Pancreas (tissue), 10 donors: ENCODE measurements around the gene LRCOL1. TPM values are rescaled to one million over a fixed set of nuclear protein-coding genes. Genes with fewer than 3 reads are reported as not detected.

ENCODE experiments used
- ATAC-seq, 4 donors: fragments of 200-7000 bp; cut with Tn5 transposase; one replicate each; pipeline versions ENCODE4 v1.8.0 to v1.9.1; 2020; ENCODE audit warnings: mild to moderate bottlenecking in 4 of 4, moderate library complexity in 4 of 4
- DNase-seq, 6 donors: peaks; one replicate each; pipeline ENCODE4 v3.0.0-alpha.2; 2020
- FAIRE-seq: peaks from 2 replicates; lab custom pipeline; 2012; peaks lifted over from hg19 to GRCh38; lab: Jason Lieb, UNC
- H3K27ac ChIP-seq, 4 donors: fragments of 200-600 bp; sonication (generic); 1 replicate in 3 of 4; 2 replicates in 1 of 4; pipeline versions ENCODE4 v1.5.0 to v1.8.0; 2020
- H3K27me3 ChIP-seq, 4 donors: fragments of 200-600 bp; one replicate each; pipeline ENCODE4 v1.8.0; 2021
- H3K36me3 ChIP-seq, 3 donors: fragments of 200-600 bp; sonication (generic) in 1 of 3; one replicate each; pipeline versions ENCODE4 v1.5.0 to v1.8.0; 2020 to 2021
- H3K4me1 ChIP-seq, 3 donors: fragments of 200-600 bp; one replicate each; pipeline ENCODE4 v1.8.0; 2021
- H3K4me3 ChIP-seq, 4 donors: fragments of 200-600 bp; sonication (generic) in 2 of 4; one replicate each; pipeline versions ENCODE4 v1.5.0 to v1.8.0; 2020 to 2021
- H3K9me3 ChIP-seq, 4 donors: fragments of 200-600 bp; one replicate each; pipeline ENCODE4 v1.8.0; 2021
- WGBS, 2 donors: extraction: QIAGEN DNeasy Blood & Tissue Kit; methylation state at CpG; one replicate each; pipeline ENCODE4 v1.1.7; 2013; 5-methylcytosine and 5-hydroxymethylcytosine counted together
- intact Hi-C, 3 donors: fragments of 100-400 bp; cut with DNase I; formaldehyde crosslinking; loops; one replicate each; pipeline versions ENCODE4 v1.11.1 to v1.14.2; 2022
- polyA plus RNA-seq, 2 donors: library from polyadenylated mRNA; stranded (reverse); fragments of 200-250 nt; gene quantifications; one replicate each; pipeline ENCODE4 v1.2.3, GENCODE V29; 2013
- total RNA-seq, 6 donors: library from RNA; stranded (reverse); fragmentation: NEBNext Ultra II Directional in 4 of 6; extraction: Animal tissue kit (Norgen Biotek cat#: 25700) in 4 of 6; gene quantifications; one replicate each; pipeline versions ENCODE4 v1.2.1 to v1.2.4, GENCODE V29; 2021 to 2023
- TF ChIP-seq, protein P1 (sequence below), 4 donors: fragments of 200-600 bp; sonication (generic) in 3 of 4; IDR thresholded peaks; one replicate each; pipeline versions ENCODE4 v1.5.0 to v1.8.0; 2021; ENCODE audit warnings: antibody characterized with exemption in 4 of 4
- donor health status: healthy with polysubstance abuse.
- donor health status: DM: no; HTN: no; CAD: no; lungs with moderate emphysema.
- donor health status: DM: no; HTN: no; CAD: no.
- donor health status: control.
- donor health status: control.
- donor health status: Bipolar disorder and iron deficiency.
- donor health status: DM: yes; HTN: yes; CAD: no.
- donor health status: DM: no; HTN: no; CAD: no.
- donor health status: DM: no; HTN: no; CAD: no.
- donor health status: DM: yes; HTN: yes; CAD: no.

The LRCOL1 gene
- total and polyA plus RNA-seq, 8 donors = 0.21 TPM; not detected in 7

DNA sequence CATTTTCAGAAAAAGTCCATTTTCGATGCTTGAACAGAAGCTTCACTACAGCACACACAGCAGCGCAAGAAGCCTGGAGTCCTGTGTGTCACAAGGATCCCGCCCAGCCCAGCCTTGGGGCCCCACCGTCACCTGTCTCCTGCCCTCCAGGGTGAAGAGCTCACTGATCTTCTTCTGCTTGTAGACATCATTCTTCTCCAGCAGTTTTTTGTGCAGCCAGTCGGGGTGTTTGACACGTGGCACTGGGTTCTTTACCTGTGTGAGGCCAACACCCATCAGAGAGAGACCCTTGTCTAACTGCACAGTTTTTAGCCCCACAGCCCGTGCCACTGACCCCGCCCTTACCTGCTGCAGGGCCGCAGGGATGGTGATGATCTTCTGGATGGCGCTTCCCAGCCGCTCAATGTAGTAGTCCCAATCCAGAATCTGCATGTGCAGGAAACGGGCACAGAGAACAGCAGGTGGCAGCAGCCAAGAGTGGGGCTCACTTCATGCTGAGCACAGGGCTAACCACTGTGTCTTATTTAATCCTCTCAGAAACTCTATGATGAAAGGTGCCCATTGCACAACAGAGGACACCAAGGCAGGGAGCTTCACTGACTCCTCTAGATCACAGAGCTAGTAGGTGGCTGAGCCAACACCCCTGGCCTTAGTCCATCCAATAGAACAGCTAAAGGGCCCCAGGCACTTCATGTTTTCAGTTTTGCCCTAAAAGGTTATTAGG lies 46.8 kb upstream of the LRCOL1 start:
- FAIRE-seq (no peak), DNase-seq (no peak), ATAC-seq (no peak)
- Histone ChIP-seq H3K27me3 (no peaks in the 10 kb centered on the region), H3K27ac (no peak overlapping the region), H3K9me3 (no peaks in the 10 kb centered on the region), H3K4me1 (no peaks in the 10 kb centered on the region), H3K4me3 (no peak overlapping the region), H3K36me3 (peaks cover 3 to 40% (median 7%) of the 10 kb centered on the region in 3 donors)
- TF ChIP-seq, protein P1, sequence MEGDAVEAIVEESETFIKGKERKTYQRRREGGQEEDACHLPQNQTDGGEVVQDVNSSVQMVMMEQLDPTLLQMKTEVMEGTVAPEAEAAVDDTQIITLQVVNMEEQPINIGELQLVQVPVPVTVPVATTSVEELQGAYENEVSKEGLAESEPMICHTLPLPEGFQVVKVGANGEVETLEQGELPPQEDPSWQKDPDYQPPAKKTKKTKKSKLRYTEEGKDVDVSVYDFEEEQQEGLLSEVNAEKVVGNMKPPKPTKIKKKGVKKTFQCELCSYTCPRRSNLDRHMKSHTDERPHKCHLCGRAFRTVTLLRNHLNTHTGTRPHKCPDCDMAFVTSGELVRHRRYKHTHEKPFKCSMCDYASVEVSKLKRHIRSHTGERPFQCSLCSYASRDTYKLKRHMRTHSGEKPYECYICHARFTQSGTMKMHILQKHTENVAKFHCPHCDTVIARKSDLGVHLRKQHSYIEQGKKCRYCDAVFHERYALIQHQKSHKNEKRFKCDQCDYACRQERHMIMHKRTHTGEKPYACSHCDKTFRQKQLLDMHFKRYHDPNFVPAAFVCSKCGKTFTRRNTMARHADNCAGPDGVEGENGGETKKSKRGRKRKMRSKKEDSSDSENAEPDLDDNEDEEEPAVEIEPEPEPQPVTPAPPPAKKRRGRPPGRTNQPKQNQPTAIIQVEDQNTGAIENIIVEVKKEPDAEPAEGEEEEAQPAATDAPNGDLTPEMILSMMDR (IDR thresholded peaks at IDR 0.05) = no peak
- intact Hi-C loops = no loop called here
- 96 to 97% methylated on average over 12 of the region's 12 CpGs for WGBS, 2 donors

DNA sequence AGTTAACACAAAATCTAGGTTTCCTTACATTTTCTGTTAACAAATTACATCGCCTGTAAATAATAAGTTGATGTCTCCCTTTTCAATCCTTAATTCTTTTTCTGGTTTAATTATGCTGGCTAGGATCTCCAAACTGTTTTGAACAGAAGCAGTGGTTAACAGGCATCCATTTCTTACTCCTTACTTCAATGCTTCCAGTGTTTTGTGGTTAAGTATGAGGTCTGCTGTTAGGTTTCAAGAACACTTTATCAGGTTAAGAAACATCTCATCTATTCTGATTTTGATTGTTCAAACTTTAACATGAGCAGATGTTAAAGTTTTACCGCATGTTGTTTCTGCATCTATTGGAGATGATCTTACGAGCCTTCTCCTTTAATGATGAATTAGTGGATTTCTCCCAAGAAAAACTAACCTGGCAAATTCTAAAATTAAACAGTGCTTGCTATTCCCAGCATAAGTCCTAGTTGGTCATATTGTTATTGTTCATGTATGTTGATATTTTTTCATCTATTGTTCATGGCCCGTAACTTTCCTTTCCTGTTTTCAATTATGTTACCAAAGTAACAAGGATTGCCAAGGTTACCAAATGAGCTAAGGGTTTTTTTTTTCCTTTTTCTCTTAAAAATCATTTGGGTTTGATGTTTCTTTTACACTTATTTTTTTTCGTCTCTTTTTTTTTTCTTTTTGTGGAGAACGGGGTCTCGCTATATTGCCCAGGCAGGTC lies 43.3 kb upstream of the LRCOL1 start:
- peaks cover 3 to 22% (median 7%) of the 10 kb centered on the region in 3 donors for H3K36me3 ChIP-seq
- no peaks in the 10 kb centered on the region for H3K4me1 ChIP-seq
- TF ChIP-seq, protein P1 (IDR thresholded peaks at IDR 0.05) = no peak
- WGBS, 2 donors = 88 to 95% methylated on average over 7 of the region's 7 CpGs
- H3K27me3 ChIP-seq = no peaks in the 10 kb centered on the region
- H3K4me3 ChIP-seq = no peak overlapping the region
- no peaks in the 10 kb centered on the region for H3K9me3 ChIP-seq
- H3K27ac ChIP-seq = no peak overlapping the region
- FAIRE-seq (no peak), ATAC-seq (no peak), DNase-seq (no peak)
- intact Hi-C loops = no loop called here

DNA sequence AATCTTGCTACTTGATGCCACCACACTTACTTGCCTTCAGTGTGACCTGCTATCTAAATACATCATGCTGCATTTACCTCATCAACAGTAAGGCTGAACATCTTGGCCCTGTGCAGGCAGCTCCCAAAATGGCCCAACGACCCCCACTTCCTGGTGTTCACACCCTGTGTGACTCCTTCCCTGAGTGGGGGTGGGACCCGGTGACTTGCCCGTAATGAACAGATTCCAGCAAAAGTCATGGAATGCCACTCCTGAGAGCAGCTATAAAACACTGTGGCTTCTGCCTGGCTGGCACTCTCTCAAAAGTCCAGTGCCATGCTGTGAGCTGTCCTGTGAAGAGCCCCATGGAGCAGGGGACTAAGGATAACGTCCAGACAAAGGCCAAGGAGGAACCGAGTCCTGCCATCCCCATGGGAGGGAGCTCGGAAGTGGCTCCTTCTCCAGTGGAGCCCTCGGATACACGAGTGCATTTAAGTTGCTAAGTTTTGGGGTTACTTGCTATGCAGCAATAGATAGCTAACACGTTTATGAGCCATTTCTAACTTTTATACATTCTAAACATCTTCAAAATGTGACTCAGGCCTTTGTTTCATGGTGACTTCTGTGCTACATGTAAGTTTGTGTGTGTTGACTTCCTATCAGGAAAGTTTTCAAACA lies 41.2 kb upstream of the LRCOL1 start:
- no peak for ATAC-seq
- 85 to 89% methylated on average over 9 of the region's 9 CpGs for WGBS, 2 donors
- no peaks in the 10 kb centered on the region for H3K27me3 ChIP-seq
- H3K36me3 ChIP-seq = peaks cover 0 to 2% (median 0%) of the 10 kb centered on the region in 3 donors
- H3K4me1 ChIP-seq = no peaks in the 10 kb centered on the region
- no peak for DNase-seq
- TF ChIP-seq, protein P1 (IDR thresholded peaks at IDR 0.05) = no peak
- H3K4me3 ChIP-seq = no peak overlapping the region
- no peak overlapping the region for H3K27ac ChIP-seq
- intact Hi-C loops = no loop called here
- H3K9me3 ChIP-seq = no peaks in the 10 kb centered on the region
- no peak for FAIRE-seq

DNA sequence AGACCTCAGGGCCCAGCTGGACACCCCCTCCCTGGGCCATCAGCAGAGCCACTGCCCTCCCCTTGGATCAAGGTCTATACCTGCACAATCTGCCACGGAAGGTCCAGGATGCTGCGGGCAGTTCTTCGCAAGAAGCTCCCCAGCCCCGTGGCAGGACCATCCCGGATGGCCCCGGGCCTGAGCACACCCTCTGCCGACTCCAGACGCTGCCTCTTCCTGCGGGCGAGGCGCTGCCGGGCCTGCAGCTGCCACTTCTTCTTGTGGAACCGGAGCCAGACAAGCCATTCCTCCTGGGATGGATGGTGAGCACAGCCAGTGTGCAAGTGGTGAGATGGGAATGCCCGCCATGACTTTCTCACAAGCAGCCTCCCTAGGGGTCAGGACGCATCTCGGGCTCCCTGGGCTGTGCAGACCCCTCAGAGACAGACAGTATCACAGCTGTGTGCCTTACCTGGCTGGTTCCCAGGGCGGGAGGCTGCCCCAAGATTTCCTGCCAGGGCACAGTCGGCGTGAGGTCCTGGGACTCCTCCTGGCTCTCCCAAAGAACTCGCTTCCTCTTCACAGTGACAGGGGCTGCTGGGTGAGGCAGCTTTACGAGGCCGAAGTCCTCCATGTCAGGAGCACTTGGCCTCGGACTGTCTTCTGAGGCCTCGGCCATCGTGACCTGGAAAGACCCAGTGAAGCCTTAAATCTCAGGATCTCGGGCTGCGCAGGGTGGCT lies 39.0 kb upstream of the LRCOL1 start:
- H3K4me1 ChIP-seq = no peaks in the 10 kb centered on the region
- ATAC-seq = no peak
- no peak overlapping the region for H3K4me3 ChIP-seq
- no peaks in the 10 kb centered on the region for H3K27me3 ChIP-seq
- H3K9me3 ChIP-seq = no peaks in the 10 kb centered on the region
- TF ChIP-seq, protein P1 (IDR thresholded peaks at IDR 0.05) = no peak
- intact Hi-C loops = no loop called here
- 95 to 96% methylated on average over 27 of the region's 27 CpGs for WGBS, 2 donors
- no peak overlapping the region for H3K27ac ChIP-seq
- no peak for FAIRE-seq
- DNase-seq = no peak
- no peaks in the 10 kb centered on the region for H3K36me3 ChIP-seq
